GM21423 (cell line): ENCODE data around the gene CDCA5.

ENCODE experiments used
- ATAC-seq: cut with Tn5 transposase; IDR thresholded peaks from one replicate; pipeline ENCODE4 v1.9.1; 2021; ENCODE audit warnings: mild to moderate bottlenecking, moderate library complexity; ENCODE audit not compliant: unreplicated experiment

The CDCA5 gene

GRCh38 chr11:65047581-65048422 is 36.0 kb downstream of the CDCA5 start:
- no peak for ATAC-seq

- no peak for ATAC-seq
Measured at GRCh38 chr11:65045728-65046127, 38.1 kb downstream of the CDCA5 start.

- ATAC-seq = no peak
Measured at GRCh38 chr11:65045061-65045460, 38.8 kb downstream of the CDCA5 start.

- ATAC-seq = no peak
Measured at GRCh38 chr11:65043881-65044501, 39.8 kb downstream of the CDCA5 start.

GRCh38 chr11:65042891-65043290 is 40.9 kb downstream of the CDCA5 start:
- no peak for ATAC-seq

GRCh38 chr11:65040847-65041622 is 42.8 kb downstream of the CDCA5 start, which contains the start of gene SAC3D1:
Gene SAC3D1, plus strand, starts transcription at chr11:65041210. Its CDS starts 83 bp downstream, at chr11:65041293.
- peak; percentile 85 for ATAC-seq

GRCh38 chr11:65040520-65040846 is 43.4 kb downstream of the CDCA5 start:
- no peak for ATAC-seq

- no peak for ATAC-seq
Measured at GRCh38 chr11:65036931-65037330, 46.9 kb downstream of the CDCA5 start.

- ATAC-seq = no peak
Measured at GRCh38 chr11:65035579-65035978, 48.3 kb downstream of the CDCA5 start.

GRCh38 chr11:65034423-65034822 is 49.4 kb downstream of the CDCA5 start:
- ATAC-seq = no peak

GRCh38 chr11:65032216-65032615 is 51.6 kb downstream of the CDCA5 start:
- no peak for ATAC-seq
